HG03565 (cell line): Measurements from ENCODE around the gene LY6G5B.
A peak's percentile ranks its signal among the peaks of the same experiment; 100 is the strongest.

ENCODE experiments used
- ATAC-seq: cut with Tn5 transposase; IDR thresholded peaks from one replicate; pipeline ENCODE4 v1.9.1; 2021; ENCODE audit warnings: mild to moderate bottlenecking, moderate library complexity; ENCODE audit not compliant: unreplicated experiment

Gene LY6G5B, protein sequence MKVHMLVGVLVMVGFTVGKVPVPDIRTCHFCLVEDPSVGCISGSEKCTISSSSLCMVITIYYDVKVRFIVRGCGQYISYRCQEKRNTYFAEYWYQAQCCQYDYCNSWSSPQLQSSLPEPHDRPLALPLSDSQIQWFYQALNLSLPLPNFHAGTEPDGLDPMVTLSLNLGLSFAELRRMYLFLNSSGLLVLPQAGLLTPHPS

DNA sequence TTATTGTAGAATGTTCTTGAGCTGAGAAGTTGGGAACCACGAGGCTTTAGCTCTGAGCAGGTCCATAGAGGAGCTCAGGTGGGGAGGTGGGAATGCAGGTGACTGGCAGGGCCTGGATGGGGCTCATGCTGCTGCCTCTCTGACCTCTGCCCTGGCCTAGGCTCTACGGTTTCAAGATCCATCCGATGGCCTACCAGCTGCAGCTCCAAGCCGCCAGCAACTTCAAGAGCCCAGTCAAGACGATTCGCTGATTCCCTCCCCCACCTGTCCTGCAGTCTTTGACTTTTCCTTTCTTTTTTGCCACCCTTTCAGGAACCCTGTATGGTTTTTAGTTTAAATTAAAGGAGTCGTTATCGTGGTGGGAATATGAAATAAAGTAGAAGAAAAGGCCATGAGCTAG lies at the start of gene LY6G5B:
Gene LY6G5B (plus strand): TSS at position 301 of the 400 bp plus-strand sequence. CDS start 975 bp downstream, outside the sequence.
- ATAC-seq = no peak

DNA sequence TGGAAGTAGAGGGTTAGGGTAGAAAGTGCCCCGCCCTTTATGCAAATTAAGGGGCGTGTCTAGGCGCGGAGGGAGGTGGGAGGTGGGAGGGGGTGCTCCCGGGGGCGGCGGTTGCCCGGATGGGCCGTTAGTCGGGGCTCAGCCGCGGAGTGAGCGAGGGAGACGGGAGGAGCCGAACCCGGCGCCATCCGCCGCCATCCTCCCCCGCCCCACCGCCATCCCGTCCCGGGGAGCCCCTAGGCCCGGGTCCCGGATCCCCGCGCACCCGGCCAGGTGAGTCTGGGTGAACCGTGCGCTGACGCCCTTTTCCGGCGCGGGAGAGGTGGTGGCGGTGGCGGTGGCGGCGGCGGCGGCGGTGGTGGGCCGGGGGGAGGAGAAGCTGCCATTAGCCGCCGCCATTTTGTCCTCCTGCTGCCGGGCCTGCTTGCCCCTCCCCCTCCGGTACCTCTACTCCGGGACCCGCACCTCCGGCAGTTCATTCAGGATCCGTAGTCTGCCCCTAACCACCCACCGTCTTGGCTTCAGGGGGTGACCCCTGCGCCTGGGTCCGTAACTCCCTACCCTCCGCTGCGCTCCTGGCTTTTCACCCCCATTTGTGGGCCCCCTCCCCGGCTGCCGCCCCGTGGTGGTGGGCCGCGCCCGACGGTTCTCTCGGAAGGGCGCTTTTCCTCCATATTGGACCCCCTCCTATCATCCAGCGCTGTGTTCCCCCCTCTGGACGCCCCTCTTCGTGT lies 49.0 kb upstream of the LY6G5B start, which contains the start of gene PRRC2A:
Gene PRRC2A (plus strand): TSS at position 130 of the 734 bp plus-strand sequence. CDS start 2,075 bp downstream, outside the sequence.
- ATAC-seq = peak; percentile 14

DNA sequence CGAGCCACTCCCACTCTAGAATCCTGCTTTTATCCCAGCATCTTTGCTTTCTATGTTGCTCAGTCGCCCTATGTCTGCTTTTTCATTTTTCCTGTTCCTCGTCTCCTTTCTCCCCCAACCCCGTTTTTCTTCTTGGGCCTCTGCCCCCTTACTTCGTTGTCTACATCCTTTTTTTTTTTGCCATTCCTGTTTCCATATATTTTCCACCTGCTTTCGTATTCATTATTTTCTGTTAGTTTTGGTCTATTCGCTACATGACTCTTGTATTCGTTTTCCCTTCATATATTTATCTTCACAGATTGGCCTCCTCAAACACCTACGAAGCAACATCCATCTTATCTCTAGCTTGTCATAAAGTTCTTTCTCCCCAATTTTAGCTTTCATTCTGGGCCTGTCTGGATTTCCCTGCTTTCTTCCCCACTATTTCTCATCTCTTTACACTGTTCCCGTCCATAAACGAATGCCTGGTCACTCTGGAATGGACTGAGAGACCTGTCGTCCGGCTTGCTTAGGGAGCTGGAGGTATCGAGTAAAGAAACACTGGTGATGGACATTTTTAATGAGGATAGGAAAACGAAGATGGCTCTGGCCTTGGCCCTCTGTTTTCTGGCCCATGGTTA lies 48.3 kb upstream of the LY6G5B start:
- ATAC-seq = no peak

DNA sequence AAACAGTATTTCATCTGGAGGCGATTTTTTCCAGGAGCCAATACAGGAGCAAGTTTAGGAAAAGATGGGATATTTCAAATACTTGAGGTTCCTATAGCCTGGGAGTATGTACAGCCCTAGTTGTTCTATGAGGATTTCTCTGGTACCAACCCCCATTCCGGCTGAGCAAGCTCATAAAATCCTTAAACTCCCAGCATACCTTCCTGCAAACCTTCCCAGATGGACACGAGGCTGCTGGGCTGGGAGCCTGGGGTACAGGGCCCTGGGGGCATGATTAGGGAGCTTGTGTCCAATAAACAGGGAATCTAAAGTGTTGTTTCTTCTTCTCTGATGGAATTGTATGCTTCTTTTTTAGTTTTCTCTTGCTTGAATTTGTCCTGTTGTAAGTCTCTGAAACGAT lies 47.8 kb upstream of the LY6G5B start:
- ATAC-seq = no peak

DNA sequence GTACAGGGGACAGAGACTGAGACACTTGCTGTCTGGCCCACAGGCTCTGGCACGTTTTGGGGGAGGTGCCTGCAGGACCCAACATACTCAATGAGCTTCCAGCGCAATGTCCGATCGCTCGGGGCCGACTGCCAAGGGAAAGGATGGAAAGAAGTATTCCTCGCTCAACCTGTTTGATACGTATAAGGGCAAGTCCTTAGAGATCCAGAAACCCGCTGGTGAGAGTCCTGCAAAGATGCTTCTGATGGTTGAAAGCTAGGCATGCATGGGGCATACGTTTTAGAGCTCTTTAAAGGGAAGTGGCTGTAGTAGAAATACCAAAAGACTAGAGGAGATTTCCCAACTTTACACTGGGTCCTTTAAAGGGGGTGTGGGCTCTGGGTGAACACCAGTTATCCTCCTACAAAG lies 47.1 kb upstream of the LY6G5B start:
- no peak for ATAC-seq

DNA sequence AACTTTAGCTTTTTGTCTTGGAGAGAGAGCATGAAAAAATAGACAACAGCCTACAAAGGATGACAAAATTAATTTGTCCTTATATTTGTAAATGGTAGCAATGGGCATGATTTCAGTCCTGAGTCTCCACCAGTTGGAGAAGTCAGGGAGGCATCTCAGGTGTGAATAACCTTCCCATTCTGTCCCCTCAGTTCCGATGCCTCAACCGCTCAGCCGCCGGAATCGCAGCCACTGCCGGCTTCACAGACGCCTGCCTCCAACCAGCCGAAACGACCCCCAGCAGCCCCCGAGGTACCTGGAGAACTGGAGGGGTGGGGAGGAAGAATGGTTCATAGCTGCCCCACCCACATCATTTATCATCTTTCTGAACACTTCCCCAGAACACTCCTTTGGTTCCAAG lies 45.7 kb upstream of the LY6G5B start:
- no peak for ATAC-seq

DNA sequence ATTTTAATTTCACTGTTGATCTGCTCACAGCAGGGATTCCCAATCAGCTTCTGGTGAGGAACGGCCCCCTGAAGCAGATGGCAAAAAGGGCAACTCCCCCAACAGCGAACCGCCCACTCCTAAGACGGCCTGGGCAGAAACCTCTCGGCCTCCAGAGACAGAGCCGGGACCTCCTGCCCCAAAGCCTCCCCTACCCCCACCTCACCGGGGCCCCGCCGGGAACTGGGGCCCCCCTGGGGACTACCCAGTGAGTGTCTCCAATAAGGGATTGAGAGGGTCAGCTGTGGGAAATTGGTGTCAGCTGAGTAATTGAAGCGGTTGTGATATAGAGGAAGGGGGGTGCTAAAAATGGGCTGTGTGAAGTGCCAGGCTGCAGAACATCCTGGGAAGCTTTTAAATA lies 42.8 kb upstream of the LY6G5B start:
- no peak for ATAC-seq

DNA sequence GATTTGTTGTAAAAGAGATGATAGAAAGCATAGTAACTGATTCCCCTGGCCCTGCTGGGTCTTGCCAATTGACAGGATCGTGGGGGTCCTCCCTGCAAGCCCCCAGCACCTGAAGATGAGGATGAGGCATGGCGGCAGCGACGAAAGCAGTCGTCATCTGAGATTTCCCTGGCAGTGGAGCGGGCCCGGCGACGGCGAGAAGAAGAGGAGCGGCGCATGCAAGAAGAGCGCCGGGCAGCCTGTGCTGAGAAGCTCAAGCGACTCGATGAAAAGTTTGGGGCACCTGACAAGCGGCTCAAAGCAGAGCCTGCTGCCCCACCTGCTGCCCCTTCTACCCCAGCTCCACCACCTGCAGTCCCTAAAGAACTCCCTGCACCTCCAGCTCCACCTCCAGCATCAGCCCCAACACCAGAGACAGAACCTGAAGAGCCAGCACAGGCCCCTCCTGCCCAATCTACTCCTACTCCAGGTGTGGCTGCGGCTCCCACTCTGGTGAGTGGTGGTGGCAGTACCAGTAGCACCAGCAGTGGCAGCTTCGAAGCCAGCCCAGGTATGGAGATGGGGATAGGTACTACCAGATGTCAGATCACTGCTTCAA lies 42.0 kb upstream of the LY6G5B start:
- ATAC-seq = no peak

DNA sequence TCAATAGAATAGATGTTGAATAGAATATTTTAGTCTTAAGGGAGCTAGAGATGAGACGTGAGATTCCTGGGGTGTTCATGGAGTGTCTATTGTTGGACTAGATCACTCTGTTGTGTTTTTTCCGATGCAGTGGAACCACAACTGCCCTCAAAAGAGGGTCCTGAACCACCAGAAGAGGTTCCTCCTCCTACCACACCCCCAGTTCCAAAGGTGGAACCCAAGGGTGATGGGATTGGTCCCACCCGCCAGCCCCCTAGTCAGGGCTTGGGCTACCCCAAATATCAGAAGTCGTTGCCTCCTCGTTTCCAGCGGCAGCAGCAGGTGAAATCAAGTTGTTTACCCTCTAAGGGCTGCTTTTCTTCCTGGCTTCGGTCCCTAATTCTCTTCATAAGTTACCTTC lies 40.8 kb upstream of the LY6G5B start:
- no peak for ATAC-seq

DNA sequence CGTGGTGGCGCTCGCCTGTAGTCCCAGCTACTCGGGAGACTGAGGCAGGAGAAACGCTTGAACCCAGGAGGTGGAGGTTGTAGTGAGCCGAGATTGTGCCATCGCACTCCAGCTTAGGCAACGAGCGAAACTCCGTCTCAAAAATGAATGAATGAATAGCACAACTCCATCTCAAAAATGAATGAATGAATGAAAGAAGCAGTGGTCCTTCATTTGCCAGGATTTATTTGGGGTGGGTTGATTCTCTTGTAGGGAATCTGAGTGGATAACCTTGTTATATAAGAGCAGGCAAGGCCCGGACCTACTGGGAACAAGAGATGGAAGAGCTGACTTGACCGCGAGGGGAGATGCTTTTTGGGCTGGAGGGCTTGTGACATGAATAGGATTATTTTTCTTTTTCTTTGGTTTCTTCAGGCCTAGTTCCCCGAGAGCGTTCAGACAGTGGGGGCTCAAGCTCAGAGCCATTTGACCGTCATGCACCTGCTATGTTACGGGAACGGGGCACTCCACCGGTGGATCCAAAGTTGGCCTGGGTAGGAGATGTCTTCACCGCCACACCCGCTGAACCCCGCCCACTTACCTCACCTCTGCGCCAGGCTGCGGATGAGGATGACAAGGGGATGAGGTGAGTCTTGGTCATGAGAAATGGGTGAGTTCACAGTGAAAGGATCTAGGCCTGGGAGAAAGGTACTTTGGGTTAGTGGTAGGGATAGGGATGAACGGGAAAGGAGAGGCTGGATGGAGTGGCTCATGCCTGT lies 39.4 kb upstream of the LY6G5B start:
- no peak for ATAC-seq

DNA sequence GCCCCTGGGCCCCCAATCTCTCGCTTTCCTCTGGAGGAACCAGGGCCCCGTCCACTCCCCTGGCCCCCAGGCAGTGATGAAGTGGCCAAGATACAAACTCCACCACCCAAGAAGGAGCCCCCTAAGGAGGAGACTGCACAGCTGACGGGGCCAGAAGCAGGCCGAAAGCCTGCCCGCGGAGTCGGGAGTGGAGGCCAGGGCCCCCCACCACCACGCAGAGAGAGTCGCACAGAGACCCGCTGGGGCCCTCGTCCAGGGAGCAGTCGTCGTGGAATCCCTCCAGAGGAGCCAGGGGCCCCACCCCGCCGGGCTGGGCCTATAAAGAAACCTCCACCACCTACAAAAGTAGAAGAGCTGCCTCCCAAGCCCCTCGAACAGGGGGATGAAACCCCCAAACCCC lies 38.6 kb upstream of the LY6G5B start:
- no peak for ATAC-seq

DNA sequence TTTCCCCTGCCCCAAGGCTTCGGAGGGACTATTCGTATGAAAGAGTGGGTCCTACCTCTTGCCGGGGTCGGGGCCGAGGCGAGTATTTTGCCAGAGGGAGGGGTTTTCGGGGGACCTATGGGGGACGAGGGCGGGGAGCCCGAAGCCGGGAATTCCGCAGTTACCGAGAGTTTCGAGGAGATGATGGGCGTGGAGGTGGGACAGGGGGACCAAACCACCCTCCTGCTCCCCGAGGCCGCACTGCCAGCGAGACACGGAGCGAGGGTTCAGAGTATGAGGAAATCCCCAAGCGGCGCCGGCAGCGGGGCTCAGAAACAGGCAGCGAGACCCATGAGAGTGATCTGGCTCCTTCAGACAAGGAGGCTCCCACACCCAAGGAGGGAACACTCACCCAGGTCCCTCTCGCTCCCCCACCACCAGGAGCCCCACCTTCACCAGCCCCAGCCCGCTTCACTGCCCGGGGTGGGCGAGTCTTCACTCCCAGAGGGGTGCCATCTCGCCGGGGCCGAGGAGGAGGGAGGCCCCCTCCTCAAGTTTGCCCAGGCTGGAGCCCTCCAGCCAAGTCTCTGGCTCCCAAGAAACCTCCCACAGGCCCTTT lies 38.0 kb upstream of the LY6G5B start:
- ATAC-seq = no peak

DNA sequence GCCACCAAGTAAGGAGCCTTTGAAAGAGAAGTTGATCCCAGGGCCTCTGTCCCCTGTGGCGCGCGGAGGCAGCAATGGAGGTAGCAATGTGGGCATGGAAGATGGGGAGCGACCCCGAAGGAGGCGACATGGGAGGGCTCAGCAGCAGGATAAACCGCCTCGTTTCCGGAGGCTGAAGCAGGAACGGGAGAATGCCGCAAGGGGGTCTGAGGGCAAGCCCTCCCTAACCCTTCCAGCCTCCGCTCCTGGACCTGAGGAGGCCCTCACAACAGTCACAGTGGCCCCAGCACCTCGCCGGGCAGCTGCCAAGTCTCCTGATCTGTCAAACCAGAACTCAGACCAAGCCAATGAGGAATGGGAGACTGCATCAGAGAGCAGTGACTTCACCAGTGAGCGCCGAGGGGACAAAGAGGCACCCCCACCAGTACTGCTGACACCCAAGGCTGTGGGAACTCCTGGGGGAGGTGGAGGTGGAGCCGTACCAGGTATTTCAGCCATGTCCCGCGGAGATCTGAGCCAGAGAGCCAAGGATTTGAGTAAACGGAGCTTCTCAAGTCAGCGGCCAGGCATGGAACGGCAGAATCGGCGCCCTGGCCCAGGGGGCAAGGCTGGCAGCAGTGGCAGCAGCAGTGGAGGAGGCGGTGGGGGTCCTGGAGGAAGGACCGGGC lies 37.4 kb upstream of the LY6G5B start:
- ATAC-seq = no peak

DNA sequence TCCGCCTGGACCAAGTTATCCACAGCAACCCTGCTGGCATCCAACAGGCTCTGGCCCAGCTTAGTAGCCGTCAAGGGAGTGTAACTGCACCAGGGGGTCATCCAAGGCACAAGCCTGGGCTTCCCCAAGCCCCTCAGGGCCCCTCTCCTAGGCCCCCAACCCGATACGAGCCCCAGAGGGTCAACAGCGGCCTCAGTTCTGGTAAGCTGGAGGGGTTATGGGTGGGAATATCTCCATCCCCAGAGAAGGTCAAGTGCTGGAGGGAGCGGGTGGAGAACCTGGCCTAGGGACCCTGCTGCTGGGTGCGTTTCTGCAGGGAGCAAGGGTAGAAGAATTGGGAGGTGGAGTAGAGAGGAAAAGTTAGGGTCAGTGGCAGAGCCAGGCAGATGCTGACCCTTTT lies 36.3 kb upstream of the LY6G5B start:
- no peak for ATAC-seq

DNA sequence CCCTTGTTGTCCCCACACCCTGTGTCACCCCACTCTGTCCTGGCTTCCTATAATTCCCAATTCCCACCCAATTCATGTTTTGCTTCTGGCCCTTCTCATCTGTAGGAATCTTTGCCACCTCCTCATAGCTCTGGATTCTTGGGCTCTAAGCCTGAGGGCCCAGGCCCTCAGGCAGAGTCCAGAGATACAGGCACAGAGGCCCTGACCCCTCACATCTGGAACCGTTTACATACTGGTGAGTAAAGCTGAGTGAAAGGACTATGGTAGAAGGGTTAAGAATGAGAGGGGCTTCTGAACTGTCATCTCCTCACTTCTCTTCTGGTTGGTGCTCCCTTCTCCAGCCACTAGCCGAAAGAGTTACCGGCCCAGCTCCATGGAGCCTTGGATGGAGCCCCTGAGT lies 35.6 kb upstream of the LY6G5B start:
- ATAC-seq = no peak

DNA sequence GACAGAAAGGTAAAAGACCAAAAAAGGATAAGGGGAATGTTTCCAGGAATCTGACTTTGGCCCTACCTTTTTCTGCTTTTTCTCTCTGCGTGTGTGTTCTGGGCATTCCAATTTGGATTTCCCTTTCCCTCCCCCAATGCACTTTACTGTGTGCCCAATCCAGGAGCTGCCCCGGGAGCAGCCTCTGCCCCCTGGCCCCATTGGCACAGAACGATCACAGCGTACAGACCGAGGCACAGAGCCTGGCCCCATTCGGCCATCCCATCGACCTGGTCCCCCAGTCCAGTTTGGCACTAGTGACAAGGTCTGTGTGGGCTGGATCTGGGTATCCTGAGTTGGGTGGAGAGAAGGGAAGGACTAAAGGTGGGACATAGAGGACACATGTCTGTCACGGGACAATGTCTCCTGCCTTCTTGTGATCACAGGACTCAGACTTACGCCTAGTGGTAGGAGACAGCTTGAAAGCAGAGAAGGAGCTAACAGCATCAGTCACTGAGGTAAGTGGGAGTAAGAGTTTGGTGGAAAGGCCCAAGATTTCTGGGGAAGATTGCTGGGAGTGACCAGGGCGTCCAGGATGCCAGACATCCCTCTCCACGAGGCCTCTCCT lies 34.7 kb upstream of the LY6G5B start:
- ATAC-seq = no peak

DNA sequence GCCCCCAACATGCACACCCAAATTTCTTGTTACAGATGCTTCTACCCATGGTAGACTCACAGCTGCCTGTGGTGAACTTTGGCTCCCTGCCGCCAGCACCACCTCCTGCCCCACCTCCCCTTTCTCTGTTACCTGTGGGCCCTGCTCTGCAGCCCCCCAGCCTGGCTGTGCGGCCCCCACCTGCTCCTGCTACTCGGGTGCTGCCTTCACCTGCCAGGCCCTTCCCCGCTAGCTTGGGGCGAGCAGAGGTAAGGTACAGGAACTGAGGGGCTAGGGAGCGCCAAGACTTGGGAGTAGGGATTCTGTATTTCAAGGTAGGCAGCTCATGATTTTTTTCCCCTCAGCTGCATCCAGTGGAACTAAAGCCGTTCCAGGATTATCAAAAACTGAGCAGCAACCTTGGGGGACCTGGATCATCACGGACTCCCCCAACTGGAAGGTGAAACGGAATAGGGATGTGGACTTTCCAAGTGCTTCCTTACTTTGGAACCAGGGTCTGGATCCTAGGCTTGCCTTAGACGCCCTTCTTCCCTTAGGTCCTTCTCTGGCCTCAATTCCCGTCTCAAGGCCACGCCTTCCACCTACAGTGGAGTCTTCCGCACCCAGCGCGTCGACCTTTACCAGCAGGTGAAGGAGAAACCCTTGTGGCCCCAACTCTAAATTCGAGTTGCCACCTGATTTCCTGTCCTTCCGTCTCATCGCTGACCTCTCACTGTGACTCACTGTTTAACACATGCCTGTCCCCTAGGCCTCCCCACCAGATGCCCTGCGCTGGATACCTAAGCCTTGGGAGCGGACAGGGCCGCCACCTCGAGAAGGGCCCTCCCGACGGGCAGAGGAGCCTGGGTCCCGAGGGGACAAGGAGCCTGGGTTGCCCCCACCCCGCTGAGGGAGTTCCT lies 32.8 kb upstream of the LY6G5B start:
- no peak for ATAC-seq

DNA sequence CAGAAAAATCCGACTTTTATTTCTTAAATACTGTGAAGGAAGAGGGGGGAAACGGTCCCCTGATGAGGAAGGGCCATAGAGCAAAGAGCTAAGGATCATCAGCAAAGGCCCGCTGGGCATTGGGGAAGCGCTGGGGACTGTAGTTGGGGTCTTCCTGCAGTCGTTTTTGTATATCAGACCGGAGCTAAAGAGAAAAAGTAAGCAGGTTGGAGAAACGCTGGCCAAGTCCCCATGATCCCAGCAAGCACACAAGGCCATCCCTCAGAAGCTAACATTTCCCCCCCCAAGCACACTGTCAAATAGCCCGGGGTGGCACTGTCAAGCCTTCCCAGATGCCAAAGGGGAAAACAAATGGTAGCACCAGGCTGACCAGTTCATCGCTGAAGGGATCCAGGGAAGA lies 30.7 kb upstream of the LY6G5B start:
- no peak for ATAC-seq

DNA sequence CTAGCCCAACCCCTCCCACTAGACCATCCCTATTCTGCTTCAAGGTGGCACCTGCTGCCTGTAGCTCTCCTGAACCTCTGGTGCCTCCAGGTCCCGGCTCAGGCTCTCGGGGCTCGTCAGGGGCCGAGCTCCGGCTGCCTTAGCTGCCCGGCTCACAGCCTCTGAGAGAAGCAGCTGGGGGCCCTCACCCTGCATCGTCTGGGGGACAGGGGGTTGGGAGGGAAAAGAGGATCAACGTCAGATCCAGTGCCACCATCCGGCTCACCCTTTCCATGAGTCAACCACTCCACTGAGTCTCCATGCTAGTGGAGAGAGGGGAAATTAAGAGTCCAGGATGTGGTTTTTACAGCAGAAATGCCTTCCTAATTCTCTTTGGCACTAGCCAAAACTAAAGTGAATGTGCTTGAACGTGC lies 30.3 kb upstream of the LY6G5B start:
- ATAC-seq = no peak
